Neural cell (in vitro differentiated cells): ENCODE measurements around the gene BMS1.

Source experiments
- CTCF ChIP-seq: fragments of 450-650 bp; IDR thresholded peaks from 2 replicates; pipeline ENCODE4 v1.5.1; 2014; ENCODE audit warnings: antibody characterized with exemption, mild to moderate bottlenecking, moderate library complexity; ENCODE audit not compliant: poor library complexity, severe bottlenecking
- EP300 ChIP-seq: fragments of 450-650 bp; conservative IDR thresholded peaks from 2 replicates; pipeline ENCODE4 v1.6.1; 2014; ENCODE audit warnings: antibody characterized with exemption, mild to moderate bottlenecking, moderate library complexity; ENCODE audit not compliant: poor library complexity, severe bottlenecking
- EZH2 ChIP-seq: fragments of 200-600, 300-800 bp; shearing (Covaris generic), sonication (generic); IDR thresholded peaks from 2 replicates; pipeline ENCODE4 v1.6.1; 2014; ENCODE audit warnings: antibody characterized with exemption, low read length, borderline replicate concordance, mild to moderate bottlenecking; ENCODE audit not compliant: insufficient read depth, poor library complexity, severe bottlenecking
- MXI1 ChIP-seq: fragments of 450-650 bp; conservative IDR thresholded peaks from 2 replicates; pipeline ENCODE4 v1.6.1; 2014; ENCODE audit warnings: antibody characterized with exemption, mild to moderate bottlenecking; ENCODE audit not compliant: poor library complexity, severe bottlenecking
- POLR2AphosphoS5 ChIP-seq: IDR thresholded peaks from 2 replicates; pipeline ENCODE4 v1.6.1; 2012
- RAD21 ChIP-seq: fragments of 450-650 bp; conservative IDR thresholded peaks from 2 replicates; pipeline ENCODE4 v1.6.1; 2014; ENCODE audit warnings: antibody characterized with exemption, mild to moderate bottlenecking, moderate library complexity
- REST ChIP-seq: IDR thresholded peaks from 2 replicates; pipeline ENCODE4 v1.6.1; 2012; ENCODE audit warnings: borderline replicate concordance
- SMC3 ChIP-seq: fragments of 450-650 bp; conservative IDR thresholded peaks from 2 replicates; pipeline ENCODE4 v1.6.1; 2014; ENCODE audit warnings: antibody characterized with exemption, mild to moderate bottlenecking, moderate library complexity; ENCODE audit not compliant: poor library complexity
- TAF1 ChIP-seq: IDR thresholded peaks from 2 replicates; pipeline ENCODE4 v1.6.1; 2012; ENCODE audit warnings: low read depth

GRCh38 chr10:42868530-42868929 lies 85.9 kb downstream of the BMS1 start:
- TF ChIP-seq SMC3 (no peak), EZH2 (no peak), CTCF (no peak), POLR2AphosphoS5 (no peak), REST (no peak), TAF1 (no peak), EP300 (no peak), RAD21 (no peak), MXI1 (no peak)
